Panc1 (cell line): ENCODE results near the gene SMIM21.

Source experiments
- CTCF ChIP-seq: fragments of 450-650 bp; IDR thresholded peaks from 2 replicates; pipeline ENCODE4 v1.5.1; 2017; ENCODE audit warnings: mild to moderate bottlenecking
- POLR2AphosphoS5 ChIP-seq: IDR thresholded peaks from 2 replicates; pipeline ENCODE4 v1.6.1; 2012; ENCODE audit warnings: mild to moderate bottlenecking, low read depth, low read length, moderate library complexity
- SIN3A ChIP-seq: IDR thresholded peaks from 2 replicates; pipeline ENCODE4 v1.6.1; 2012; ENCODE audit warnings: low read depth, mild to moderate bottlenecking, low read length, moderate library complexity, borderline replicate concordance; ENCODE audit not compliant: insufficient read depth
- TCF7L2 ChIP-seq: IDR thresholded peaks from 2 replicates; pipeline ENCODE4 v1.6.1; 2011; ENCODE audit warnings: mild to moderate bottlenecking, low read depth, low read length, inconsistent platforms

DNA sequence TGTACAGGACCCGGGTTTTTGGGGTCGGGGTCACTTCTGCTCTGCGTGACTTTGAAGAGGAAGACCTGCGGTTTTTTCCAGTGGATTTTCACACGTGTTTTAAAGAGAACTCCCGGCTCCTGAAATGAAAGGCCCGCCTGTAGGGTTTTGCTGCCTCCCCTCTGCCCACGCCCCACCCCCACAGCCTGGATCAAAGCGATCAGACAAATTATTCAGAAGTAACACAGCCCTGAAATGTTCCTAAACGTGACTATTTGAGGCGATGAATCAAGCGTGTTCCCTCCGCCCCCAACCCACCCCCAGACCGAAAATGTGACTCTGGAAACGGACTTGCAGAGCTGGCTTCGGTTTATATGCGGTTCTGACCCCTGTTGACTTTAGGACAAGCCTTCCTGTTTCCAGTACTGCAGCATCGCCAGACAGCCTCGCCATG lies 28.7 kb upstream of the SMIM21 start:
- no peak for TF ChIP-seq CTCF
- no peak for TF ChIP-seq SIN3A
- no peak for TF ChIP-seq POLR2AphosphoS5
- no peak for TF ChIP-seq TCF7L2
